Ramos (cell line): ENCODE data around the gene DOCK2.
"Not testable (repeated sequence)": the region's sequence is repeated elsewhere in the genome, so short reads cannot be mapped to it uniquely, and the experiment has no call there.

Experiments
- in situ Hi-C: fragments of 300-500 bp; cut with MboI; formaldehyde crosslinking; loops from one replicate; pipeline ENCODE4 v1.14.3; 2022; ENCODE audit warnings: low sequenced_read_pairs; ENCODE audit not compliant: unreplicated experiment

The DOCK2 gene

GRCh38 chr5:169637085-169637548 is at the start of gene DOCK2:
Gene DOCK2 (plus strand): TSS chr5:169637275. CDS start chr5:169637327, 52 bp downstream.
- in situ Hi-C loops: no loop called here

DNA sequence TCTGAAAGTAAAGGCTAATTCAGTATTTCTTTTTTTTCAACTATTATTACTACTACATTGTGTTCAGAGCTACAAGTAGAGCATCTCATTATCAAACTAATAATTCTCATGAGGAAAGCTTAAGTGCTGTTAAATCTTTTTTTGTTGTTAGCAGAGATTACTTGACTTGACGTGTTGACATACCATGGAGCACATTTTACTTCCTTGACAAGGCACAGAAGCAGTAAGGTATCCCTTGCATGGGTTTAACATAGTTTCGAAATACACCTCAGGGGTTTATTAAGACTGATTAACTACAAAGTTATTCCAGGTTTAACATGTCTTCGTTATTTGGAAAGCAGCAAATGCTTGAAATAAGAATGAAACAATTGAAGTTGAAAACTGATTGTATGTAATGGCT is 46.5 kb upstream of the DOCK2 start:
- in situ Hi-C loops: loop anchor here (25.0 kb wide), 1 partner anchor 603 kb away; no protein-coding TSS in a partner anchor

- in situ Hi-C loops: loop anchor here (25.0 kb wide), 1 partner anchor 604 kb away; no protein-coding TSS in a partner anchor
These were observed 45.4 kb upstream of the DOCK2 start for GRCh38 chr5:169591636-169592035.

- in situ Hi-C loops: loop anchor here (25.0 kb wide), 1 partner anchor 606 kb away; no protein-coding TSS in a partner anchor
These were observed 44.0 kb upstream of the DOCK2 start for GRCh38 chr5:169592937-169593650.

GRCh38 chr5:169595172-169595820 is 41.8 kb upstream of the DOCK2 start:
- in situ Hi-C loops: loop anchor here (25.0 kb wide), 1 partner anchor 608 kb away; no protein-coding TSS in a partner anchor

- in situ Hi-C loops: loop anchor here (25.0 kb wide), 1 partner anchor 612 kb away; no protein-coding TSS in a partner anchor
These were observed 37.6 kb upstream of the DOCK2 start for GRCh38 chr5:169599451-169599850.

- in situ Hi-C loops: no loop called here
These were observed 34.5 kb upstream of the DOCK2 start for GRCh38 chr5:169602535-169602934.

GRCh38 chr5:169606279-169606678 is 30.8 kb upstream of the DOCK2 start:
- in situ Hi-C loops: no loop called here

DNA sequence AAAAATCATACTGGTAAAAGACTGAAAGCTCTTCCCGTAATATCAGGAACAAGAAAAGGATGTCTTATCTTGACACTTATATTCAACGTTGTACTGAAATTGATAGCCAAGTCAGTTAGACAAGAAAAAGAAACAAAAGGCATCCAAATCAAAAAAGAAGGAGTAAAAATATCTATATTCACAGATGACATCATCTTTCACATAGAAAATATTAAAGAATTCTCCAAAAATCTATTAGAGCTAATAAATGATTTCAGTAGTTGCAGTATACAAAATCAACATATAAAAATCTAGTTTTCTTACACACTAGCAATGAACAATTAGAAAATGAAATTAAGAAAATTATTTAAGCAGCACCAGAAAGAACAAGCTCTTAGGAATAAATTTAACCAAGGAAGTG is 29.2 kb upstream of the DOCK2 start:
- in situ Hi-C loops: no loop called here

DNA sequence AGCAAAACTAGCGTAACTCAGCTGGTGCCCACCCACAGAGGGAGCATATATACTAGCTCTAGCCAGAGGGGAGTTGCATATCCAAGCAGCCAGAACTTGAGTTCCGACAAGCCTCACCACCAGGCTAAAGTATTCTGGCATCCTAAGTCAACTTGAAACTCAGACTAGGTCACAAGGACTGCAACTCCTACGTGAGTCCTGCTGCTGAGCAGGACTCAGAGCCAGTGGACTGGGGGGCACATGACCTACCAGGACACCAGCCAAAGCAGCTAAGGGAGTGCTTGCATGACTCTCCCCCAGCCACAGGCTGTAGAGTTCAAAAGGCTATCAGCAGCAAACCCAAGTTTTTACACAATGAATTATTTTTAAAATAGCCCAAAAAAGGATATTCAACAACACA is 27.4 kb upstream of the DOCK2 start:
- in situ Hi-C loops: no loop called here

DNA sequence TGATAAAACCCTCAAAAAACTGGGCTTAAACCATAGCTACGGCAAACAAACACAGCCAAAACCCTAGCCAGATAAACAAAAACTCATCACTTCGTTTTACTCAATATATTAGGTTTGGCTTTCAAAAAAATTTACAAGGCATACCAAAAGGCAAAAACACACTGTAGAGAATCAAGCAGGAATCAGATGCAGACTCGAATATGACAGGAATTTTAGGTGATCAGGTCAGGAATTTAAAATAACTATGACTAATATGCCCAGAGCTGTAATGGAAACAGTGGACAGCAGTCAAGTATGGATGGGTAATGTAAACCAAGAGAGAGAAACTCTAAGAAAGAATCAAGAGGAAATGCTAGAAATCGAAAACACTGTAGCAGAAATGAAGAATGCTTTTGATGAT is 26.5 kb upstream of the DOCK2 start:
- in situ Hi-C loops: no loop called here

DNA sequence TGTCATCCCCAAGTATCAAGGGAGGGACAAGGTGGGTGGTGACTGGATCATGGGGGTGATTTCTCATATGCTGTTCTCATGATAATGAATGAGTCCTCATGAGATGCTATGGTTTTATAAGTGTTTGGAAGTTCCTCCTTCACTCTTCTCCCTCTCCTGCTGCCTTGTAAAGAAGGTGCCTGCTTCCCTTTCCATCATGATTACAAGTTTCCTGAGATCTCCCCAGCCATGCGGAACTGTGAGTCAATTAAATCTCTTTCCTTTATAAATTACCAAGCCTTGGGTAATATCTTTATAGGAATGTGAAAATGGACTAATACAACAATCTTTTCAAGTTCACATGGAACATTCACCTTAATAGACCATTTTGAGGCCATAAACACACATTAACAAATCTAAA is 21.5 kb upstream of the DOCK2 start:
- in situ Hi-C loops: no loop called here

- in situ Hi-C loops: not testable (repeated sequence)
These were observed 12.8 kb upstream of the DOCK2 start for GRCh38 chr5:169624307-169624706.

DNA sequence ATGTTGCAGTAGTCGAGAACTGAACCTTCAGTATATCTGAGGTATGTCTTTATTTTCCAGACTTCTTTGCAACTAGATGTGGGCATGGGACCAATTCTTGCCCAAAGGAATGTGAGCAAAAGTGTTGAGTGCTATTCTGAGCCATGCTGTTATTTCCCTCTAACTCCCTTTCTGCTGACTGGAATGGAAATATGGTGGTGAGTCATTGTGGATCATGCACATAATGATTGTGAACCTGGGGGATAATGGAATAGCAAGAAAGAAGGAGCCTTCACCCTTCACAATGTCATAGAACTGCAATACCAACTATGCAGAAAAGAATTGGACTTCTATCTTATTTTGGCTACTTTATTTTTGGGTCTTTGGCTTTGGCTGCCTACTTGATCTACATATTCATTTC is 10.3 kb upstream of the DOCK2 start:
- in situ Hi-C loops: no loop called here

DNA sequence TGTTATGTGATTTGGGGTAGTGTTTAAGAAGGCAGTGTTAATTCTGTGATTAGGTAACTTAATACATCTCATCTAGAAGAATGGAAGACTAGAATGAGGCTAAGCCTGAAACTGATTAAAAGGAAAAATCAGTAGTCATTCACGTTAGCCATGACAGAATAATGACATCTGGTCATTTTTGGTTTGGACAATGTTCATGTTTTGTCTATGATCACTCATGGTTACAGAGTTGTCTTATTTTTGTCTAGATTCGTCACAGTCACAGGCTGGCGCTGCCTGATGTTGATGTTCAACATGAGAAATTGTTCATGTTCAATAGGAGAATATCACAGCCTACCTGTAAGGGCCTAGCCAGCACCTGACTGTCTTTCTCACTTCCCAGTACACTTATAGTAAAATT is 9.5 kb upstream of the DOCK2 start:
- in situ Hi-C loops: no loop called here

- in situ Hi-C loops: no loop called here
These were observed 8.2 kb upstream of the DOCK2 start for GRCh38 chr5:169628892-169629291.

- in situ Hi-C loops: no loop called here
These were observed 7.1 kb upstream of the DOCK2 start for GRCh38 chr5:169629847-169630548.

GRCh38 chr5:169631360-169631759 is 5.7 kb upstream of the DOCK2 start:
- in situ Hi-C loops: no loop called here

DNA sequence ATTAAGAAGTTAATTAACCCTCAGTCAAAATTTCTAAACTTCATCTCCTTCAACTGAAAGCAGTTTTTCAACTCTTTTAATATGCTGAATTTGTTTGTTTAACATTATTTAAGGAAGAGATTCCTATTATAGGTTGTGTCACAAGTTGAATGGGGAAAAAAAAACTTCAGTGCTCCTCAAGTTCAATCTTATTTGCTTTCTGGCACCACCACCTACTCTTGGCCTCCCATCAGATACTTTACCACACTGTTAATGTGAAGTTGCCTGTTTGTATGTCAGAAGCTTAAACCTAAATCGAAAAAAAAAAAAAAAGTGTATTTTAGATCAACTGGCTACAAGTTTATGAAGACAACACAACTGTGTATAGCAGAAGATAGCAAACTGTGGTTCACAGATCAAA is 4.1 kb upstream of the DOCK2 start:
- in situ Hi-C loops: no loop called here

- in situ Hi-C loops: no loop called here
These were observed 2.5 kb upstream of the DOCK2 start for GRCh38 chr5:169634606-169635005.

GRCh38 chr5:169635936-169636335 is 1.1 kb upstream of the DOCK2 start:
- in situ Hi-C loops: no loop called here
